Esophagus muscularis mucosa (tissue), 4 donors: ENCODE measurements around the gene CA12.
"Not testable (repeated sequence)": the region's sequence is repeated elsewhere in the genome, so short reads cannot be mapped to it uniquely, and the experiment has no call there.

ENCODE experiments used
- EP300 ChIP-seq: sonication (generic); formaldehyde crosslinking; IDR thresholded peaks from one replicate; pipeline ENCODE4 v1.6.1; 2017; ENCODE audit warnings: antibody characterized with exemption
- POLR2A ChIP-seq: fragments of 450-650 bp; IDR thresholded peaks from one replicate; pipeline ENCODE4 v1.6.1; 2017; ENCODE audit warnings: antibody characterized with exemption, moderate library complexity, mild to moderate bottlenecking, low read depth
- POLR2AphosphoS5 ChIP-seq, 2 donors: sonication (generic); formaldehyde crosslinking; IDR thresholded peaks; one replicate each; pipeline ENCODE4 v1.6.1; 2017; ENCODE audit warnings: antibody characterized with exemption in 2 of 2
- TF ChIP-seq, protein P1 (sequence below), 3 experiments: fragments of 200-600 bp in 2 of 3; fragments of 450-650 bp in 1 of 3; sonication (generic) in 2 of 3; IDR thresholded peaks; one replicate each; pipeline ENCODE4 v1.5.1; 2017 to 2019; ENCODE audit warnings: antibody characterized with exemption in 3 of 3, mild to moderate bottlenecking in 2 of 3, moderate library complexity in 1 of 3

DNA sequence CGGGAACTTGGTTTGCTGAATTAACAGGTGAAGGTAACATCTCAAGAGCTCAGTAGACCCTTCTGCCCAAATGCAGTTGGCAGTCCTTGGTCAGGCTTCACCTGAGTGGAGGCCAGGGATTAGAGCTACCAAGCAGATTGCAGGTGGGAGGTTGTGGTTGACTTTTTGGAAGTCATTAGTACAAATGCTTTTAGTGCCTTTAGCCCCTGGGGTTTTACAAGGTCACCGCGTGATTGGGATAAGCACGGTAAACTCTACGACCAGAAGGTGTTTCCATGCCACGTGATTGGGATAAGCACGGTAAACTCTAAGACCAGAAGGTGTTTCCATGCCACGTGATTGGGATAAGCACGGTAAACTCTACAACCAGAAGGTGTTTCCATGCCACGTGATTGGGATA lies 61.2 kb downstream of the CA12 start:
- TF ChIP-seq, protein P1, sequence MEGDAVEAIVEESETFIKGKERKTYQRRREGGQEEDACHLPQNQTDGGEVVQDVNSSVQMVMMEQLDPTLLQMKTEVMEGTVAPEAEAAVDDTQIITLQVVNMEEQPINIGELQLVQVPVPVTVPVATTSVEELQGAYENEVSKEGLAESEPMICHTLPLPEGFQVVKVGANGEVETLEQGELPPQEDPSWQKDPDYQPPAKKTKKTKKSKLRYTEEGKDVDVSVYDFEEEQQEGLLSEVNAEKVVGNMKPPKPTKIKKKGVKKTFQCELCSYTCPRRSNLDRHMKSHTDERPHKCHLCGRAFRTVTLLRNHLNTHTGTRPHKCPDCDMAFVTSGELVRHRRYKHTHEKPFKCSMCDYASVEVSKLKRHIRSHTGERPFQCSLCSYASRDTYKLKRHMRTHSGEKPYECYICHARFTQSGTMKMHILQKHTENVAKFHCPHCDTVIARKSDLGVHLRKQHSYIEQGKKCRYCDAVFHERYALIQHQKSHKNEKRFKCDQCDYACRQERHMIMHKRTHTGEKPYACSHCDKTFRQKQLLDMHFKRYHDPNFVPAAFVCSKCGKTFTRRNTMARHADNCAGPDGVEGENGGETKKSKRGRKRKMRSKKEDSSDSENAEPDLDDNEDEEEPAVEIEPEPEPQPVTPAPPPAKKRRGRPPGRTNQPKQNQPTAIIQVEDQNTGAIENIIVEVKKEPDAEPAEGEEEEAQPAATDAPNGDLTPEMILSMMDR (IDR thresholded peaks at IDR 0.05), result not testable (repeated sequence)
- TF ChIP-seq POLR2A; POLR2AphosphoS5 (IDR thresholded peaks at IDR 0.05); EP300: not testable (repeated sequence)
